Measurements from ENCODE around the gene MGP.

MGP gene

DNA sequence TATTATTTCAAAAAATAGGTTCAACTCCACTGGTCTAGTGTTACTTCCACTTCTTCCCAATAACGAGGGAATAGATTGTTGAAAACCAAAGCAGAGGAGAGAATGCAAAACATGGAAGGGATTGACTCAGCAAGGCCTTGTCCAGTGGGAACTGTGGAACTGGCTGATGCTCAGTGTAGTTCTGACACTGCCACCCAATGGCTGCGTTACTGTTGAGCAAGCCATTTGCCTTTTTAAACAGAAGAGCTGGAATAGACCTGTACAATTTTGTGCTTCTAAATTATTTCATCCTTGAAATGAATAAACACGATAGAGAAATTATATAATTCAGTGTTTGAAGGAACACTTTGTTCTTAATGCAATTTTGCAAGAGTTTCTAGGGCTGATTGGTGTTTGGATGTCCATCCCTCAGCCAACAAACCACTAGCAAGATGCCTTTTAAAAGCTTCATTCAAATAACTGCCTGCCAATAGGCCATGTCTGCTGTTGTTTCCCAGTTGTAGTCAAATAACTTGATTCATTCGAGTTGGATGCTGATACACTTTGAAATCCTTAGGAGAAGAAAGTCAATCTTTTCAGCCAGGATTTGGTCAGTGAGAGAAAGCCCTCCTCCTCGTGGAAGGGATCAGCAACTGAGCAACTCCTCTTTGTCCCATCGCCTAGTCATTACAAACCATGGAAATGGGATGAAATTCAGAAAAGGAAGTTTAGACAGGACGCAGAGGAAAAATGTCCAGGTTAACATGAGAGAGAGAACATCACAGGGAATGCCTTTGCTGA, 7.3 kb upstream of the MGP start:
- no peak overlapping the region for H3K27ac ChIP-seq

DNA sequence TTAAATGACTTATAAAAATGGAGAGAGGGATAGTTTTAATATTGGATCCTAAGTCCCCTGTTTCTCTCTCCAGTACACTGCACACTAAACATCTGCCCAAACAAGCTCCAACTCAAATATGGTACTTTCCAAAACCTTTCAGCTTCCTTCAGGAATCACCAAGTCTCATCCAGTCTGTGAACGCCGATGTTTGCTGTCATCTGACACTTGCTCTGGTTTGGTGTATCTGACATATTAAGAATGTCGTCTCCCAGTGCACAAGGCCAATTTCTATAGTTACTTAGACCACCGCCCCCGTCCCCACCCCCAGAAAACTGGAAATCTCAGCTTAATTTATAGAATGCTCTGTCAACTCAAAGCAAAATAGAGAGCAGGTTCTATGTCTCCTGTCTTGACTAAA, 5.0 kb upstream of the MGP start:
- H3K27ac ChIP-seq, result no peak overlapping the region
- no peak for TF ChIP-seq ZFX (IDR thresholded peaks at IDR 0.05)
- TF ChIP-seq, protein P1, sequence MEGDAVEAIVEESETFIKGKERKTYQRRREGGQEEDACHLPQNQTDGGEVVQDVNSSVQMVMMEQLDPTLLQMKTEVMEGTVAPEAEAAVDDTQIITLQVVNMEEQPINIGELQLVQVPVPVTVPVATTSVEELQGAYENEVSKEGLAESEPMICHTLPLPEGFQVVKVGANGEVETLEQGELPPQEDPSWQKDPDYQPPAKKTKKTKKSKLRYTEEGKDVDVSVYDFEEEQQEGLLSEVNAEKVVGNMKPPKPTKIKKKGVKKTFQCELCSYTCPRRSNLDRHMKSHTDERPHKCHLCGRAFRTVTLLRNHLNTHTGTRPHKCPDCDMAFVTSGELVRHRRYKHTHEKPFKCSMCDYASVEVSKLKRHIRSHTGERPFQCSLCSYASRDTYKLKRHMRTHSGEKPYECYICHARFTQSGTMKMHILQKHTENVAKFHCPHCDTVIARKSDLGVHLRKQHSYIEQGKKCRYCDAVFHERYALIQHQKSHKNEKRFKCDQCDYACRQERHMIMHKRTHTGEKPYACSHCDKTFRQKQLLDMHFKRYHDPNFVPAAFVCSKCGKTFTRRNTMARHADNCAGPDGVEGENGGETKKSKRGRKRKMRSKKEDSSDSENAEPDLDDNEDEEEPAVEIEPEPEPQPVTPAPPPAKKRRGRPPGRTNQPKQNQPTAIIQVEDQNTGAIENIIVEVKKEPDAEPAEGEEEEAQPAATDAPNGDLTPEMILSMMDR (conservative IDR thresholded peaks at IDR 0.05), result no peak

More for the DNA sequence above, 7.3 kb upstream of the MGP start:
- TF ChIP-seq, protein P1 (conservative IDR thresholded peaks at IDR 0.05), result no peak; the same call in 1 of the 2 replicates

DNA sequence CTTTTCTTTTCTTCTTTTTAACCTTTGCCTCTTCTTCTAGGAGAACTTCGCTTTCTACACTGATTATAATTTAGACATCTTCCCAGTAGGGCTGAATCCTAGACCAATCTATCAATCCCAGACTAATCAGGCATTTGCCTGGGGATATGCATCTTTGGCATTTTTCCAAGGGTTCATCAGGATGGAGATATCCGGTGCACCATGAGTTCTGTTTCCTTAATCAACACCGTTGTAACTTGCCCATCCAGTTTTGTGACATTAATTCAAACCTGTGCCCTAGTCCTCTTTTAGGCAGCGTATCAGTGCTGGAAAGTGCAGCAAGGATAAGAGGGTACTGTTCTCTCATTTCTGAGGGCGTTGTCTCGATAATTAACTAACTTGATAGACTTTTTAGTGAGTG, 617 bp upstream of the MGP start:
- TF ChIP-seq, protein P1 (conservative IDR thresholded peaks at IDR 0.05), result no peak
- TF ChIP-seq ZFX (IDR thresholded peaks at IDR 0.05), result no peak
- no peak overlapping the region for H3K27ac ChIP-seq

DNA sequence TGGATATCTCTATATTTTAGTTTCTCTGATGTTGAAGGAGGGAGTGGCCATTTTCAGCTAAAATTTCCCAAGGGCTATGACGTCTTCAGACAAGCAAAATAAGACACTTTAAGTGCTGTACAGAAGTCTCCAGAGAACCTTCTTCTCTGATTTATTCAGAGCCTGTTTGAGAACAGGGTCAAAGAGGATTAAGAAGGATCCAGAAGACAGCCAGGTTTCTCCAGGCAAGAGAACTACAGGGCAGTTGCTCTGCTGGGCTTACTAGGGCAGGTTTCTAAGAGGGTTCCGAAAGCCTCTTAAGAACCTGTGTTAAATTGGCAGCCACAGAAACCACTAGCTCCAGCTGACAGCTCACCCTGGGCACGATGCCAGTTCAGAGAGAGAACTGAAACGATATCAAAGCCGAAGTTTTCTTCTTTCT, 1.2 kb downstream of the MGP start:
- no peak overlapping the region for H3K27ac ChIP-seq
- TF ChIP-seq, protein P1 (conservative IDR thresholded peaks at IDR 0.05), result no peak
- no peak for TF ChIP-seq ZFX (IDR thresholded peaks at IDR 0.05)

DNA sequence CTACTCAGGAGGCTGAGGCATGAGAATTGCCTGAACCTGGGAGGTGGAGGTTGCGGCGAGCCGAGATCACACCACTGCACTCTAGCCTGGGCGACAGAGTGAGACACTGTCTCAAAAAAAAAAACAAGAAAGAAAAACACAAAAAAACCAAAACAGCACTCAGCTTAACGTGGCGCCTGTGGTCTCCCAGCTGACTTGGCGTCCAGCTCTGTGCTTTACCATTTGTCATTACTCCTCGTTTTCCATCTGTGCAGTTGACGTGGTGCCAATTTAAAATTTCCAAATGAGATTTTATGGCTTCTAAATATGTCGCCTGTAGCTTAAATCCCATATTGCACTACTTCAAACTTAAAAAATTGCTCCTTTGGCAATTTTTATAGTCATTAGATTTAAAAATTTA, 2.0 kb downstream of the MGP start:
- H3K27ac ChIP-seq, result no peak overlapping the region
- no peak for TF ChIP-seq ZFX (IDR thresholded peaks at IDR 0.05)
- TF ChIP-seq, protein P1 (conservative IDR thresholded peaks at IDR 0.05), result no peak

DNA sequence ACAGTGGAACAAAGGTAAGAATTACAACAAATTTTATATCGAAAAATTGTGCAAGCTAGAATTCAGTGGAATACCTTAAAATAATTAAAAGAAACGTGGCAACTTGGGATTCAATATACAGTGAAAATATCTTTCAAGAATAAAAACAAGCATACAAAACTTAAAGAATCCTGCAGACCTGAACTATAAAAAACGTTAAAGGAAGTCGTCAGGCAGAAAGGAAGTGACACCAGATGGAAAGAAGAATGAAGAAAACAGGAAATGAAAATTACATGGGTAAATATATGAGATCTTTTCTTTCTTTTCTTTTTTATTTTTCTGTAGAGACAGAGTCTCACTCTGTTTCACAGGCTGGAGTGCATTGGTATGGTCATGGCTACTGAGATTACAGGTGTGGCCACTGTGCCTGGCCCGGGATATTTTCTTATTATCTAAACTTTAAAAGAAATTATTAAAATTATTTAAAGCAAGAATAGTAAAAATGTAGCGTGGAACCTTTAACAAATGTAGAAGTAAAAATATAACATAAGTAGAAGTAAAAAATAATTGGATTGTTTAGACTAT, 4.7 kb downstream of the MGP start:
- no peak overlapping the region for H3K27ac ChIP-seq
- TF ChIP-seq, protein P1 (conservative IDR thresholded peaks at IDR 0.05), result no peak
- no peak for TF ChIP-seq ZFX (IDR thresholded peaks at IDR 0.05)

DNA sequence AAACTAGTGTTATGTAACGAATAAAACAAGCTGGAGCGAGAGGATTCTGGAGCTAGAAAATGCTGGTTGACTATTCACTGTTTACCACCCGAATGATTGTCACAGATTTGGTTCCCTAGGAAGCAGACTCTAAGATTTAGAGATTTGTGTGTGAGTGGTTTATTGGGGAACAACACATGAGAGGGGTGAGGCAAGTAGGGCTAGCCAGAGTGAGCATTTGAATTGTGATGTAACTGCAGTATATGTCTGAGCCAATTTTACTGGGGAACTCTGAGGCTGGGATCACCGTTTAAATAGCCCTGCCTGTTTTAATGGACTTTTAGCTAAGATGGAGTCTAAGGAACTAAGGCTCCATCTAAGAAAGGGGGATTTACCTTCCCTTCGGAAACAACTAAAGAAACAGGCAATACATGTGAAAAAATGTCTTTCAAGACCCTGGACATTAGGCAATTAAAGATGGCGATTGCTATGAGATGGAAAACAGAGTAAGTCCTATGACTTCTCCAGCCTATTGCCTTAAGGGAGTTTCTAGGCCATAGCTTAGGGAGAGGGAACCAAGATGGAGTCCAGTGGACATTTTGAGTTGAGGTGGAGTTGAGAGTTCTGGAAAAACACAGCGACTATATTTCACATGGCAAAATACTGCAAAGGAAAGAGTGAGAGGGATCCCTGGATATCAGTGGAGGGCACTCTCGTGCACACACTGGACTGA, 6.3 kb downstream of the MGP start:
- no peak overlapping the region for H3K27ac ChIP-seq
- TF ChIP-seq, protein P1 (conservative IDR thresholded peaks at IDR 0.05), result no peak
- no peak for TF ChIP-seq ZFX (IDR thresholded peaks at IDR 0.05)

Data from C4-2B (cell line).